Limb (tissue), 2 donors: Measurements from ENCODE around the gene TTC9B.
A peak's percentile ranks its signal among the peaks of the same experiment; 100 is the strongest.
"Not testable (repeated sequence)": the region's sequence is repeated elsewhere in the genome, so short reads cannot be mapped to it uniquely, and the experiment has no call there.

Experiments used
- DNase-seq, 2 donors: peaks; one replicate each; pipeline ENCODE4 v3.0.0-alpha.2; 2016; ENCODE audit errors: extremely low spot score in 2 of 2

TTC9B gene

GRCh38 chr19:40232949-40233810 lies 15.0 kb upstream of the TTC9B start:
- no peak for DNase-seq

GRCh38 chr19:40232479-40232878 lies 14.3 kb upstream of the TTC9B start:
- DNase-seq, result no peak

GRCh38 chr19:40231544-40232424 lies 13.6 kb upstream of the TTC9B start:
- no peak for DNase-seq

- no peak for DNase-seq
Observed at GRCh38 chr19:40231057-40231456, 12.9 kb upstream of the TTC9B start.

- DNase-seq, result no peak
Observed at GRCh38 chr19:40229926-40230417, 11.8 kb upstream of the TTC9B start.

GRCh38 chr19:40229484-40229883 lies 11.3 kb upstream of the TTC9B start:
- no peak for DNase-seq

- no peak for DNase-seq
Observed at GRCh38 chr19:40228863-40229262, 10.7 kb upstream of the TTC9B start.

- no peak for DNase-seq
Observed at GRCh38 chr19:40228346-40228745, 10.2 kb upstream of the TTC9B start.

GRCh38 chr19:40225440-40226305 lies 7.5 kb upstream of the TTC9B start:
- no peak for DNase-seq

GRCh38 chr19:40224342-40225150 lies 6.4 kb upstream of the TTC9B start:
- DNase-seq, result no peak

GRCh38 chr19:40223135-40223822 lies 5.1 kb upstream of the TTC9B start:
- DNase-seq, result no peak

GRCh38 chr19:40221858-40222619 lies 3.9 kb upstream of the TTC9B start:
- DNase-seq, result peak; percentile 72 to 74

- DNase-seq, result no peak
Observed at GRCh38 chr19:40220674-40221073, 2.5 kb upstream of the TTC9B start.

GRCh38 chr19:40219721-40220276 lies 1.6 kb upstream of the TTC9B start:
- no peak for DNase-seq

GRCh38 chr19:40219029-40219428 lies 845 bp upstream of the TTC9B start:
- DNase-seq, result not testable (repeated sequence)

- DNase-seq, result no peak
Observed at GRCh38 chr19:40217027-40217810, 965 bp downstream of the TTC9B start.

GRCh38 chr19:40216777-40217026 lies 1.5 kb downstream of the TTC9B start:
- DNase-seq, result no peak
